GM18511 (cell line): ENCODE measurements around the gene WDR27.

ENCODE experiments used
- ATAC-seq: cut with Tn5 transposase; IDR thresholded peaks from one replicate; pipeline ENCODE4 v1.9.1; 2021; ENCODE audit warnings: mild to moderate bottlenecking, moderate library complexity; ENCODE audit not compliant: unreplicated experiment

Gene WDR27

DNA sequence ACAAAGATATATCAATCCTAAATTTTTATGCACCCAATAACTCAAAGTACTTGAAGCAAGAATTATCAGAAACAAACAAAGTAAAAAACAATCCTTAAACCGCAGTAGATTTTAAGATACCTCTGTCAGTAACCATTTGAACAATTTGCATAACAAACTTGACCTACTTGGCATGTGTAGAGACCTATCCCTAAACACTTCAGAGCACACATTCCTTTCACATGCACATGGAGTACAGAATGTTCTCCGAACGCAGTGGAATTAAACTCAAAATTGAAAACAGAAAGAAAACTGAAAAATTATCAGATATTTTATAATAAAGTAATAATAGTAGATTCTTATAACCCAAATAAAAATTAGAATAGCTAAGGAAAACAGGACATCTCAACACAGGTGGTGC lies 285.6 kb downstream of the WDR27 start:
- ATAC-seq = no peak

- no peak for ATAC-seq
Measured at GRCh38 chr6:169415179-169415578, 286.6 kb downstream of the WDR27 start.

DNA sequence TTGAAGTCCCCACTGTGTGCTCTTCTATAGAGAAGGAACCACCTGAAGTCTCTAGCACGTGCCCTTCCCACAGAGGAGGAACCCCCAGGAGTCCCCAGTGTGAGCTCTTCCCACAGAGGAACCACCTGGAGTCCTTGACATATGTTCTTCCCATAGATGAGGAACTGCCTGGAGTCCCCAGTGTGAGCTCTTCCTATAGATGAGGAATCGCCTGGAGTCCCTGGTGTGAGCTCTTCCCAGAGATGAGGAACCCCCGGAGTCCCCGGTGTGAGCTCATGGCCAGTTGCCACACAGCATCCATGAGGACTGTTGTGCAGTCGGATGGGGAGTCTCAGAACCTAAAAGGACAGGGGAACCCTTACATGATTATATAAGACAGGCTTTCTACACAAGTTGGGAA lies 290.1 kb downstream of the WDR27 start:
- ATAC-seq = no peak

DNA sequence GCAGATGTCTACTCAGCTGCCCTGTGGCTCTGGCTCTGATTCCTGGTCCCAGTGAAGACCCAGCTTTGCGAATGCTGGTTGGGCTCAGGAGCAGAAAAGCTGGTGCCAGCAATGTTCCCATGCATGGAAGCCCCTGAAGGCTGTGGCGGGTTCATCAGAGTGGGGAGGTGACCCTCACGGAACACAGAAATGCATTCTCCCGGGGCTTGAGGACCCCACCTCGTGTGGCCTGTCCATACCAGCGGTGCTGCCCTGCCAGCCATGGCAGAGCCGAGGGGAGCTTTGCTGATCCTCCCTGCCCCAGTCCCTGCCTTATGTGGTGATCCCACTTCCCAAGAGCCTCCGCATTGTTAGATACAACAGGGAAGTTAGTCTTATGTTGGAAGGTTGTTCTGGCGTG lies 290.5 kb downstream of the WDR27 start:
- ATAC-seq = no peak

DNA sequence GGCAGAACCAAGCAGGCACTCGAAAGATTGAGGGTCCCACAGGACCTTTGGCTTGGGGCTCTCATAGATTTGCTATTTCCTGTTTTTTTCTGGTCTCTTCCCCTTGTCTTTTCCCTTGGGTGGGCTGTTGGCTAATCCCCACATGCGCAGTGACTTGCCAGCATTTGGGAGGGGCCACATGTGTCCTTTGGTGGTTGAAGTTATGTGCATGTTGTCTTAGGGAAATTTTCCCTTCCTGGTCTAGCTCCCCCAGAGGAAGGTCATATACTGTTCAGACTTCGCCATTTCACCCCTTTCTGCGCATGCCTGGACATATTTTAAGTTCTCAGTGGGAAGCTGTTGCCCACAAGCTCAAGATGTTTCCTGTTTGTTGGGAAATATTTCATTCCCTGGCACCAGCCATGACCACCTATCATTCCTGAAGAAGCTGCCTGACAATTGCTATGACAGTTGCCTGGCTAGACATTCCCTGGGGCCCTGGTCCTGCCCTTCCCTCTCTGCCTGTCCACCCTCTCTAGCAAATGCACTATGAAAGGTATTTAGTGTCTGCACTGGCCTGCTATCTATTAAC lies 292.0 kb downstream of the WDR27 start:
- ATAC-seq = no peak

GRCh38 chr6:169407325-169407724 lies 294.5 kb downstream of the WDR27 start:
- no peak for ATAC-seq
